Measurements from ENCODE around the gene INTU. TPM values are rescaled to one million over a fixed set of nuclear protein-coding genes. Genes with fewer than 3 reads are reported as not detected.
A peak's percentile ranks its signal among the peaks of the same experiment; 100 is the strongest.

Gene INTU
- total RNA-seq, 1 donor from 2014 or later = 21.9 TPM

DNA sequence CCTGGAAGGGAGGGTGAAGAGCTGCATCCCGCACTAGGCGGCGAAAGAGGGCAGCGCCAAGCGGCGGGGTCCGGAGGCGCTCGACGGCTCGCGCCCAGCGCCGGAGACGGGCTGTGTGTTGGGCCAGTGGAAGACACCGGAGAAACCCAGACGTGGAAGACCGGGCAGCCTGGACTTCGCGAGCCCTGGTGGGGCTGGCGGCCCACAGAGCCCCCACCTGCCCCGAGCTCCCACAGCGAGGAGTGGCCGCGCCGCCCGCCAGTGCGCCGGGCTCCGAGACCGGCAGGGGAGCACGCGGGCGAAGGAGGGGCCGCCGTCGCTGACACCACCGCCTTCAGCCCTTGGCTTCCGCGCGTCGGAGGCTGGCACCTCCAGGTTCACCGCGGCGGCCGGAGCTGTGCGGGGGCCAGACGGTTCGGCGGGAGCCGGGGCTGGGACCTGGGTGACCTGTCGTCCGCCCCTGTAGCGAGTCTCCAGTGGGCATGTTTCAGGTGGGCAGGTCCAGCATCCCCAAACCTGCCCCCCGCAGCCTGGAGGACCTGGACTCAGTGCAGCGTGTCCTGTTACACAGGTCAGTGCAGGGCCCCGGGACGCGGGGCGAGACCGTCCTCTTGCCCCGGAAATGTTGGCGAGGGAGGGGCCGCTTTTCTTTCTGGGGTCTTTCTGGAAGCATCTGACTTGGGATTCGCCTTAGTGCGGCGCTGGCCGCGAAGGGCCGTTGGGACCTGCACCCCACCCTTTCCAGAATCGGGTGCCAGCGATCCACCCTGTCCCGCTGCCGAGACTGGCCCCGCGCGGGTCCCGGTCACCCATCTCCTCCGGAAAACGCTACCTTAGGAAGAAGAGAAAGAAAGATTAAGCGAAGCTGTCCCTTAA, 9.6 kb upstream of the INTU start:
- DNase-seq (ENCODE audit: low read depth) = peak; percentile 25
- H2AFZ ChIP-seq (ENCODE audit: low read depth, low read length) = peak overlapping the region; percentile 97
- H3K4me2 ChIP-seq (ENCODE audit: low read length) = peak overlapping the region; percentile 96
- H3K27ac ChIP-seq (ENCODE audit: low read depth, low read length) = peak overlapping the region; percentile 60
- H3K27me3 ChIP-seq (ENCODE audit: insufficient read depth, low read length) = no peaks in the 10 kb centered on the region
- TF ChIP-seq, protein P1, sequence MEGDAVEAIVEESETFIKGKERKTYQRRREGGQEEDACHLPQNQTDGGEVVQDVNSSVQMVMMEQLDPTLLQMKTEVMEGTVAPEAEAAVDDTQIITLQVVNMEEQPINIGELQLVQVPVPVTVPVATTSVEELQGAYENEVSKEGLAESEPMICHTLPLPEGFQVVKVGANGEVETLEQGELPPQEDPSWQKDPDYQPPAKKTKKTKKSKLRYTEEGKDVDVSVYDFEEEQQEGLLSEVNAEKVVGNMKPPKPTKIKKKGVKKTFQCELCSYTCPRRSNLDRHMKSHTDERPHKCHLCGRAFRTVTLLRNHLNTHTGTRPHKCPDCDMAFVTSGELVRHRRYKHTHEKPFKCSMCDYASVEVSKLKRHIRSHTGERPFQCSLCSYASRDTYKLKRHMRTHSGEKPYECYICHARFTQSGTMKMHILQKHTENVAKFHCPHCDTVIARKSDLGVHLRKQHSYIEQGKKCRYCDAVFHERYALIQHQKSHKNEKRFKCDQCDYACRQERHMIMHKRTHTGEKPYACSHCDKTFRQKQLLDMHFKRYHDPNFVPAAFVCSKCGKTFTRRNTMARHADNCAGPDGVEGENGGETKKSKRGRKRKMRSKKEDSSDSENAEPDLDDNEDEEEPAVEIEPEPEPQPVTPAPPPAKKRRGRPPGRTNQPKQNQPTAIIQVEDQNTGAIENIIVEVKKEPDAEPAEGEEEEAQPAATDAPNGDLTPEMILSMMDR (IDR thresholded peaks at IDR 0.05; ENCODE audit: insufficient read depth, low read depth, low read length) = no peak
- TF ChIP-seq EZH2 (IDR thresholded peaks at IDR 0.05; ENCODE audit: insufficient read depth, low read length) = peak; percentile 14
- no peaks in the 10 kb centered on the region for H4K20me1 ChIP-seq (ENCODE audit: insufficient read depth, low read length)
- H3K9ac ChIP-seq (ENCODE audit: low read length) = peak overlapping the region; percentile 89
- Mint-ChIP-seq H3K4me1 (ENCODE audit: low read depth, unreplicated experiment) (no peaks in the 10 kb centered on the region), H3K27me3 (ENCODE audit: low read depth, unreplicated experiment) (peaks cover 16% of the 10 kb centered on the region), H3K9me3 (ENCODE audit: unreplicated experiment) (no peaks in the 10 kb centered on the region), H3K27ac (ENCODE audit: unreplicated experiment) (peak overlapping the region; percentile 53), H3K36me3 (ENCODE audit: low read depth, unreplicated experiment) (no peaks in the 10 kb centered on the region), H3K4me3 (ENCODE audit: unreplicated experiment) (peak overlapping the region; percentile 90)
- H3K9me3 ChIP-seq (ENCODE audit: insufficient read depth, low read depth, low read length) = no peaks in the 10 kb centered on the region
- no peak for FAIRE-seq
- H3K36me3 ChIP-seq (ENCODE audit: insufficient read depth, low read length) = no peaks in the 10 kb centered on the region
- peaks cover 4% of the 10 kb centered on the region for H3K4me1 ChIP-seq (ENCODE audit: insufficient read depth, low read length)
- H3K79me2 ChIP-seq (ENCODE audit: insufficient read depth, low read length) = no peaks in the 10 kb centered on the region
- peak overlapping the region; percentile 95 for H3K4me3 ChIP-seq (ENCODE audit: insufficient read depth, low read depth, low read length)

DNA sequence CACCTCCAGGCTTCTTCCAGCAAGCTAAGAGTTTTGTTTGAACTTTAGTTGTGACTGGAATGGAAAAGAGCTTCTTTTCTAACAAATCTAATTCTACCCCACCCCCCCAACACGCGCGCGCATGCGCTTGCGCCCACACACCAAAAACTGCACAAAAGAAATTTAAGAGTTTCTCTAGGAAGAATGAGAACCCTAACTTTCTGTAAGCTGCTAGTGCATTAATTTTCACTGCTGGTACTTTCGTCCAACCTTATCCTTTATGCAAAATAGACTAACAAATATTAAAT, 9.0 kb upstream of the INTU start:
- Histone ChIP-seq H3K79me2 (ENCODE audit: insufficient read depth, low read length) (no peaks in the 10 kb centered on the region), H3K27me3 (ENCODE audit: insufficient read depth, low read length) (no peaks in the 10 kb centered on the region), H3K9me3 (ENCODE audit: insufficient read depth, low read depth, low read length) (no peaks in the 10 kb centered on the region), H2AFZ (ENCODE audit: low read depth, low read length) (peak overlapping the region; percentile 97), H3K36me3 (ENCODE audit: insufficient read depth, low read length) (no peaks in the 10 kb centered on the region), H3K9ac (ENCODE audit: low read length) (peak overlapping the region; percentile 89), H4K20me1 (ENCODE audit: insufficient read depth, low read length) (no peaks in the 10 kb centered on the region), H3K4me3 (ENCODE audit: insufficient read depth, low read depth, low read length) (peak overlapping the region; percentile 95), H3K4me2 (ENCODE audit: low read length) (peak overlapping the region; percentile 96), H3K4me1 (ENCODE audit: insufficient read depth, low read length) (peaks cover 4% of the 10 kb centered on the region), H3K27ac (ENCODE audit: low read depth, low read length) (peak overlapping the region; percentile 60)
- Mint-ChIP-seq H3K4me1 (ENCODE audit: low read depth, unreplicated experiment) (no peaks in the 10 kb centered on the region), H3K27ac (ENCODE audit: unreplicated experiment) (peak overlapping the region; percentile 53), H3K4me3 (ENCODE audit: unreplicated experiment) (peak overlapping the region; percentile 90), H3K27me3 (ENCODE audit: low read depth, unreplicated experiment) (peaks cover 16% of the 10 kb centered on the region), H3K36me3 (ENCODE audit: low read depth, unreplicated experiment) (no peaks in the 10 kb centered on the region), H3K9me3 (ENCODE audit: unreplicated experiment) (no peaks in the 10 kb centered on the region)
- no peak for DNase-seq (ENCODE audit: low read depth)
- no peak for FAIRE-seq
- TF ChIP-seq EZH2 (IDR thresholded peaks at IDR 0.05; ENCODE audit: insufficient read depth, low read length) = no peak
- TF ChIP-seq, protein P1 (IDR thresholded peaks at IDR 0.05; ENCODE audit: insufficient read depth, low read depth, low read length) = no peak

DNA sequence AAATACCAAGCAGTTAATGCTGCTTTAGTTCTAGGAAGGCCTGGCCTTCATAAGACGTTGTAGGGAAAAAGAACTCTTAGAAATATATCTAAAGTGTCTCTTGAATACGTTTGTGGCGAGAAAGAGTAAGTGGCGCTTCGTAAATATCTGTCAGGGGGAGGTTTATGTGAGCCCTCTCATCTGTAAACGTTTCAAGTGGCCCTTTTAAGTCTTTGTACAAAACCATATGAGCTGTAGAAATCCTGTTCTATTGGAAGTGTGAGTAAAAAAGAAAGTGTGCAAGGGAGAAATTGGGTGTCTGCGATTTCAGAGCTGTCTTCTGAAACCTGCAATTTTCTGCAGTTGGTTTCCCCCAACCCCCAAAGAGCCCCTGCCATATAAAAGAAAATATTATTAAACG, 8.6 kb upstream of the INTU start:
- peak overlapping the region; percentile 89 for H3K9ac ChIP-seq (ENCODE audit: low read length)
- Mint-ChIP-seq H3K9me3 (ENCODE audit: unreplicated experiment) (no peaks in the 10 kb centered on the region), H3K4me3 (ENCODE audit: unreplicated experiment) (peak overlapping the region; percentile 90), H3K36me3 (ENCODE audit: low read depth, unreplicated experiment) (no peaks in the 10 kb centered on the region), H3K27me3 (ENCODE audit: low read depth, unreplicated experiment) (peaks cover 16% of the 10 kb centered on the region), H3K27ac (ENCODE audit: unreplicated experiment) (no peak overlapping the region), H3K4me1 (ENCODE audit: low read depth, unreplicated experiment) (no peaks in the 10 kb centered on the region)
- peak overlapping the region; percentile 95 for H3K4me3 ChIP-seq (ENCODE audit: insufficient read depth, low read depth, low read length)
- TF ChIP-seq, protein P1 (IDR thresholded peaks at IDR 0.05; ENCODE audit: insufficient read depth, low read depth, low read length) = no peak
- TF ChIP-seq EZH2 (IDR thresholded peaks at IDR 0.05; ENCODE audit: insufficient read depth, low read length) = no peak
- no peaks in the 10 kb centered on the region for H3K27me3 ChIP-seq (ENCODE audit: insufficient read depth, low read length)
- peaks cover 4% of the 10 kb centered on the region for H3K4me1 ChIP-seq (ENCODE audit: insufficient read depth, low read length)
- no peaks in the 10 kb centered on the region for H4K20me1 ChIP-seq (ENCODE audit: insufficient read depth, low read length)
- H3K4me2 ChIP-seq (ENCODE audit: low read length) = peak overlapping the region; percentile 96
- peak overlapping the region; percentile 97 for H2AFZ ChIP-seq (ENCODE audit: low read depth, low read length)
- no peaks in the 10 kb centered on the region for H3K9me3 ChIP-seq (ENCODE audit: insufficient read depth, low read depth, low read length)
- no peaks in the 10 kb centered on the region for H3K79me2 ChIP-seq (ENCODE audit: insufficient read depth, low read length)
- FAIRE-seq = no peak
- DNase-seq (ENCODE audit: low read depth) = no peak
- H3K36me3 ChIP-seq (ENCODE audit: insufficient read depth, low read length) = no peaks in the 10 kb centered on the region
- H3K27ac ChIP-seq (ENCODE audit: low read depth, low read length) = no peak overlapping the region

Measured in astrocyte (in vitro differentiated cells and primary cell).